GM12873 (cell line): Measurements from ENCODE around the gene HMCN1.

Experiments
- TF ChIP-seq, protein P1 (sequence below): IDR thresholded peaks from 2 replicates; pipeline ENCODE4 v1.5.1; 2012; ENCODE audit warnings: low read depth, mild to moderate bottlenecking, moderate library complexity, low read length, control low read depth; ENCODE audit not compliant: insufficient read depth; ENCODE audit errors: missing control alignments

HMCN1 gene

DNA sequence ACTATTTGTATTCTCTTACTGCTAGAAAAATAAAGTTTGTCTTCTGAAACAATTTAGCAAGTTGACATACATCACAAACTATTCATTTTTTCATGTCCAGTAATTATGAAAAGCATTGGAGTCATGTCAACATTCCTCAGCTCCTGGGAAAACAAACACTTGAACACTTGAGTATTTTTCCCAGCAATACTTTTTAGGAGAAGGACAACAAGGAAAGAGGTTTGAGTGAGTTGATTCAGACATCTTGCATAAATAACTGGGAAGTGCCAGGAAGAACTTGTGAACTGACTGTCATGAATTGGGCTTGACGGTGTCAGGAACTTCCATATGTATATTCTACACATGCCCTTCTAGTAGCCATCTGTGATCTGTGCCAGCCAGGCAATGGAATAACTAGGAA is 195.6 kb downstream of the HMCN1 start:
- TF ChIP-seq, protein P1, sequence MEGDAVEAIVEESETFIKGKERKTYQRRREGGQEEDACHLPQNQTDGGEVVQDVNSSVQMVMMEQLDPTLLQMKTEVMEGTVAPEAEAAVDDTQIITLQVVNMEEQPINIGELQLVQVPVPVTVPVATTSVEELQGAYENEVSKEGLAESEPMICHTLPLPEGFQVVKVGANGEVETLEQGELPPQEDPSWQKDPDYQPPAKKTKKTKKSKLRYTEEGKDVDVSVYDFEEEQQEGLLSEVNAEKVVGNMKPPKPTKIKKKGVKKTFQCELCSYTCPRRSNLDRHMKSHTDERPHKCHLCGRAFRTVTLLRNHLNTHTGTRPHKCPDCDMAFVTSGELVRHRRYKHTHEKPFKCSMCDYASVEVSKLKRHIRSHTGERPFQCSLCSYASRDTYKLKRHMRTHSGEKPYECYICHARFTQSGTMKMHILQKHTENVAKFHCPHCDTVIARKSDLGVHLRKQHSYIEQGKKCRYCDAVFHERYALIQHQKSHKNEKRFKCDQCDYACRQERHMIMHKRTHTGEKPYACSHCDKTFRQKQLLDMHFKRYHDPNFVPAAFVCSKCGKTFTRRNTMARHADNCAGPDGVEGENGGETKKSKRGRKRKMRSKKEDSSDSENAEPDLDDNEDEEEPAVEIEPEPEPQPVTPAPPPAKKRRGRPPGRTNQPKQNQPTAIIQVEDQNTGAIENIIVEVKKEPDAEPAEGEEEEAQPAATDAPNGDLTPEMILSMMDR, result no peak

DNA sequence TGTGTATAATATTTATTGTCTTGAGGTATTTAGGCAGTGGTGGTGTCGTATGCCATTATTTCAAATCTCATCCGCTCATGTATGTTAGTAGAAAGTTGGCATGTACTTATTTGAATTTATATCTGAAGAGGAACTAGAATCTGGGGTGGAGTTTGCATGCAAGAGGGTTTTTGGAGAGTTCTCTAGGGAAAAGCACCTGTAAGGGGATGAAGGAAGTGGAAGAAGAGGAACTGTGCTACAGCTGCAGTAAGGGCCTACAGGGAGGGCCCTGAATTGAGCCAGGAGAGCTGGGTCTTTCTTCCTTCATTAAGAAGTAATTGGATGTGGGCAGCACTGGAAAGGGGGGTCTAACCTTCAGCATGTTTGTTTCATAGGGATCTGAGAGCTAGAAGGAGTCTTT is 197.2 kb downstream of the HMCN1 start:
- TF ChIP-seq, protein P1, result no peak

DNA sequence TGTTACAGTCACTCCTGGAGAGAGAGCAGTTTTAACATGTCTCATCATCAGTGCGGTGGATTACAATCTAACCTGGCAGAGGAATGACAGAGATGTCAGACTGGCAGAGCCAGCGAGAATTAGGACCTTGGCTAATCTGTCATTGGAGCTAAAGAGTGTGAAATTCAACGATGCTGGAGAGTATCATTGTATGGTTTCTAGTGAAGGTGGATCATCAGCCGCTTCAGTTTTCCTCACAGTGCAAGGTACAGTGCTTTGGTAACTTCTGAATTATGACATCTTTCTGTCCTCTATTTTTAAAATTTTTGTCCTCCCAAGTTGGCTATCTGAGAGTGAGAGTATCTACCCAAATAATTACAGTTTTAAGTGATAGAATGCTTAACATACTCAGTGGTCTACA is 199.4 kb downstream of the HMCN1 start:
- TF ChIP-seq, protein P1, result no peak

DNA sequence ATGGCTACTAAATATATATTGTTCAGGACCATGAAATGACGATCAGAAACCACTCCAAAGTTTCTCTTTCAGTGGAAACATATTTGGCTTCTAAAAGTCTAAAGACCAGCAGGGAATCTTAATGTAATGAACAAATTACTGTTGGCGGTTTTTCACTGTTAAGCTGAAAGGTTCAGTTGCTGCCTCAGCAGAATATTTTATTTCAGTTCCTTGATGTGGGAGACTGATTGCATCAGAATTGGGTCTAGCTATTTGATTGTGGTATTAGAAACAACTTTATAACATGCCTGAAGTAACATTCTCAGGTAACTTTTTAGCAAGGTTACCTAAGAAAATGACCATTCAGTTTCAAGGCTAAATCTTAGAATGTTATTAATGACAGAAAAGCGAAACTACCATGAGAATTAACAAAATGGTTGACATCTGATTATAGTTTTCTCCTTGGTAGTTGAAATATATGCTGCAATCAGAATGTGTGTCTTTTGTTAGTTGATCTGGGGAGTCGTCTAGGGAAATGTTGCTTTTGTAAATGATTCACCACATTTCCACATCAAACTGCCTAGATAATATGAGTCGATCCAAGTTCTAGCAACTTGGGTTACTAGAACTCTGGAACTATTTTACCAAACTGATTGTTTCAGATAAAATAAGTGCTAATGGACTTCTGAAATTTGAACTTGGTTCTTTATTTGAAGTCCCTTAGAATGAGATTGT is 200.4 kb downstream of the HMCN1 start:
- TF ChIP-seq, protein P1, result no peak

DNA sequence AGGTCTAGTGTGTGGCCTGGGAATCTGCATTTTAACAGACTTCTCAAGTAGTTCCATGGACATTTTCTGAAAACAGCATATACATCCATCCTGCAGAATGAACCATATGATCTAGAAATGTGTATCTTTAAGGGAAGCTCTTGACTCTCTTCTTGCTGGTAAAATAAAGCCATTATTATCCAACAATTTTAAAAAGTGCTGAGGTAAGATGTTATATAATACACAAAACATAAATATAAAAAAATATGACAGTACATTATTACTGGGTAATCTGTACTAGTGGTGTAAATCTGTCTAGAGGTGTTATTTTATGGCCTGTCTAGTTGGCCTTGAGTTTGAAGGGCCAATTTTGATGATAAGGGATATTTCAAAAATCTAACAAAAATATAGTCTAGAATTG is 201.2 kb downstream of the HMCN1 start:
- TF ChIP-seq, protein P1, result no peak

DNA sequence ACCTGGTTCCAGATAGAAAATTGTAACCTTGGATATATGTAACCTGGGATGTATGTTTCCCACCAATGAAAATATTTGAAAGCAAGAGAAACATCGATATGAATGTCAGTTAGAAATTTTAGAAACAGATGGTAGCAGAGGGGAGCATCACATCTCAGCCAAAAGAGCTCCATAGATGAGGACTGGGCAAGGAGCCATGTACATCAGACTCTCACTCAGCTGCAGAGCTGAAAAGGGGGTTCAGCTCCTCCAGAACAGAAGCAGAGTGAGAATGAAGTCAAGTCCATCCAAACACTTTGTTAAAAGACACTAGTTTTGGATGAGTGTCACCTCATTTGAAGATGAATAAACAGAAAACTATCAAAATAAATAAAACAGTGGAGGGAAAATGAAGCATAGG is 202.4 kb downstream of the HMCN1 start:
- TF ChIP-seq, protein P1, result no peak

DNA sequence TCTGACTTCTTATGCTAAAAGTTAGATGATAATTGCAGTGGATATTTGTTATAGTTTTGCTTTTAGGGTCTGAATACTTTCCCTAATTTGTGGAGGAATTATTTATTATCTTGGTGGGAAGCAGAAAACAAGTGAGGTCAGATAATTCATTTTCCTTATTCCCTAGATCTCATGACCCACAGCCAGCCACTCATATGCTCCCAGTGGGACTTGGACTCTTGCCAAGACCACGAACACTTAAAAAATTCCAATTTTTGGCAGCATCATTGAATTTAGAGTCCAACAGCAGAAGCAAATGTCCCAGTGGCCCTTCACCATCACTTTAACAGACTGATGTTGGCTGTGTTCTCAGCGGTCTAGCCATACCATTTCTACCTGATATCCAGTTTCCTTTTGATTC is 204.2 kb downstream of the HMCN1 start:
- TF ChIP-seq, protein P1, result no peak

DNA sequence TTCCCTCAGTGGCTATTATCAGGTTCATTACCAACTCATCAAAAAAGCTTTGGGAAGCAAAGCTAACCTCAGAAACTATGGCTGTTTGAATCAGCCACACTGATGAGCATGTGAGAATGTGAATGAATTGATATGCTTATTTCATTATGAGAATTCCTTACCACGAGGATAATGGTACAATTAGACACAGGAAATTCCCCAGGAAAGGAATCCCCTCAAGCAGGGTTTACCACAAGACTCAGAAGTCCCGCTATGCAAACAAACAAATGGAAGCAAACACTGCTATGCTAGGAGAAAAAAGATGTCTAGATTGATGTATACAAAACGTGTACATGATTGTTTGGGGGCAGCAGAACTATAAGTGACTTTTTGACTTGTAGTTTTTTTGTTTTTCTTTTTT is 205.0 kb downstream of the HMCN1 start:
- TF ChIP-seq, protein P1, result no peak
